GM12878 (cell line): Measurements from ENCODE around the gene FAM114A1. TPM values are rescaled to one million over a fixed set of nuclear protein-coding genes. Genes with fewer than 3 reads are reported as not detected.

ENCODE experiments used
- BCL11A ChIP-seq: IDR thresholded peaks from 2 replicates; pipeline ENCODE4 v1.6.1; 2011; ENCODE audit warnings: low read depth, low read length
- CHD2 ChIP-seq: IDR thresholded peaks from 2 replicates; pipeline ENCODE4 v1.6.1; 2011; ENCODE audit warnings: low read depth, low read length, improper control_type of control experiment, borderline replicate concordance
- CREB1 ChIP-seq: IDR thresholded peaks from 2 replicates; pipeline ENCODE4 v1.6.1; 2012; ENCODE audit warnings: low read depth, mild to moderate bottlenecking, inconsistent platforms
- EGR1 ChIP-seq, 2 experiments: IDR thresholded peaks; 1 replicate in 1 of 2; 2 replicates in 1 of 2; pipeline ENCODE4 v1.6.1; 2011 to 2012; ENCODE audit warnings: low read depth in 2 of 2, low read length in 2 of 2, borderline replicate concordance in 1 of 2, mild to moderate bottlenecking in 1 of 2, moderate library complexity in 1 of 2
- FOXM1 ChIP-seq: IDR thresholded peaks from 2 replicates; pipeline ENCODE4 v1.6.1; 2012; ENCODE audit warnings: low read depth, mild to moderate bottlenecking, inconsistent platforms, low read length, moderate library complexity
- GATAD2B ChIP-seq: fragments of 450-650 bp; conservative IDR thresholded peaks from 2 replicates; pipeline ENCODE4 v1.6.1; 2017; ENCODE audit warnings: low read depth, mild to moderate bottlenecking, moderate library complexity
- IRF5 ChIP-seq: fragments of 450-650 bp; IDR thresholded peaks from 2 replicates; pipeline ENCODE4 v1.6.1; 2017; ENCODE audit warnings: borderline replicate concordance
- MEF2B ChIP-seq: fragments of 450-650 bp; IDR thresholded peaks from 2 replicates; pipeline ENCODE4 v1.6.1; 2018; ENCODE audit warnings: mild to moderate bottlenecking, moderate library complexity; ENCODE audit not compliant: partially characterized antibody, poor library complexity, severe bottlenecking
- MLLT1 ChIP-seq: fragments of 450-650 bp; IDR thresholded peaks from 2 replicates; pipeline ENCODE4 v1.6.1; 2016; ENCODE audit warnings: mild to moderate bottlenecking
- MTA3 ChIP-seq: IDR thresholded peaks from 2 replicates; pipeline ENCODE4 v1.6.1; 2012; ENCODE audit warnings: low read length, inconsistent platforms, borderline replicate concordance
- NFYA ChIP-seq: IDR thresholded peaks from 2 replicates; pipeline ENCODE4 v1.6.1; 2011; ENCODE audit warnings: low read depth, mild to moderate bottlenecking, low read length, improper control_type of control experiment, borderline replicate concordance
- NR2F1 ChIP-seq: fragments of 450-650 bp; conservative IDR thresholded peaks from 2 replicates; pipeline ENCODE4 v1.6.1; 2017; ENCODE audit warnings: mild to moderate bottlenecking
- PAX5 ChIP-seq: IDR thresholded peaks from 2 replicates; pipeline ENCODE4 v1.6.1; 2011; ENCODE audit warnings: low read depth, low read length, borderline replicate concordance
- POLR2A ChIP-seq: IDR thresholded peaks from 2 replicates; pipeline ENCODE4 v1.6.1; 2011; ENCODE audit warnings: low read depth, mild to moderate bottlenecking, low read length
- POLR2AphosphoS2 ChIP-seq: IDR thresholded peaks from 2 replicates; pipeline ENCODE4 v1.6.1; 2011; ENCODE audit warnings: low read depth, mild to moderate bottlenecking, low read length, improper control_type of control experiment, moderate library complexity
- SIX5 ChIP-seq: IDR thresholded peaks from 2 replicates; pipeline ENCODE4 v1.6.1; 2011; ENCODE audit warnings: mild to moderate bottlenecking, low read depth, low read length, moderate library complexity; ENCODE audit not compliant: severe bottlenecking
- SMAD5 ChIP-seq: IDR thresholded peaks from 2 replicates; pipeline ENCODE4 v1.6.1; 2016; ENCODE audit warnings: antibody characterized with exemption, low read depth
- SP1 ChIP-seq: IDR thresholded peaks from one replicate; pipeline ENCODE4 v1.6.1; 2011; ENCODE audit warnings: low read depth, low read length
- SUPT20H ChIP-seq: IDR thresholded peaks from 2 replicates; pipeline ENCODE4 v1.6.1; 2011; ENCODE audit warnings: low read depth, mild to moderate bottlenecking, low read length, moderate library complexity, borderline replicate concordance; ENCODE audit not compliant: control insufficient read depth
- SUZ12 ChIP-seq: fragments of 200-600 bp; sonication (generic); IDR thresholded peaks from one replicate; pipeline ENCODE4 v1.6.1; 2018; ENCODE audit warnings: antibody characterized with exemption, mild to moderate bottlenecking; ENCODE audit not compliant: unreplicated experiment
- TAF1 ChIP-seq: IDR thresholded peaks from 2 replicates; pipeline ENCODE4 v1.6.1; 2011; ENCODE audit warnings: mild to moderate bottlenecking, low read depth, low read length, borderline replicate concordance
- TCF12 ChIP-seq: IDR thresholded peaks from 2 replicates; pipeline ENCODE4 v1.6.1; 2011; ENCODE audit warnings: low read depth, mild to moderate bottlenecking, low read length
- YY1 ChIP-seq: IDR thresholded peaks from 2 replicates; pipeline ENCODE4 v1.6.1; 2011; ENCODE audit warnings: low read depth, mild to moderate bottlenecking, low read length
- ZBED1 ChIP-seq: IDR thresholded peaks from 2 replicates; pipeline ENCODE4 v1.6.1; 2016; ENCODE audit warnings: borderline replicate concordance
- ZNF384 ChIP-seq: IDR thresholded peaks from 2 replicates; pipeline ENCODE4 v1.6.1; 2012; ENCODE audit warnings: low read depth, mild to moderate bottlenecking, low read length, improper control_type of control experiment, borderline replicate concordance
- ZSCAN29 ChIP-seq: fragments of 450-650 bp; IDR thresholded peaks from 2 replicates; pipeline ENCODE4 v1.6.1; 2017; ENCODE audit warnings: mild to moderate bottlenecking, moderate library complexity
- polyA plus RNA-seq, 11 experiments: library from polyadenylated mRNA; depleted of rRNA in 4 of 11; unstranded in 6 of 11; stranded (reverse) in 5 of 11; fragments of >200 nt; fragmentation: Nextera tagmentation in 4 of 11; fragmentation: Illumina TruSeq in 1 of 11; extraction: Ambion mirVana in 4 of 11; extraction: Trizol in 1 of 11; gene quantifications; 1 replicate in 1 of 11; 2 replicates in 10 of 11; pipeline versions ENCODE4 v1.2.1 to v1.2.3, GENCODE V29; 2011 to 2016; ENCODE audit warnings: inconsistent platforms in 2 of 11, missing spikeins in 2 of 11, low read depth in 1 of 11
- total RNA-seq, 4 experiments: library from RNA; depleted of rRNA in 3 of 4; stranded (reverse); fragments of >200 nt in 3 of 4; fragmentation: Illumina TruSeq in 1 of 4; extraction: Trizol in 1 of 4; gene quantifications; 2 replicates each; pipeline versions ENCODE4 v1.2.1 to v1.2.3, GENCODE V29; 2013 to 2021
- TF ChIP-seq, protein P1 (sequence below): fragments of 450-650 bp; IDR thresholded peaks from 2 replicates; pipeline ENCODE4 v1.6.1; 2014; ENCODE audit warnings: mild to moderate bottlenecking

FAM114A1 gene
- total and polyA plus RNA-seq, 10 of the 15 experiments (the other 5 are each of a cell fraction or from before 2014, with no cell fraction given) = 1.3 to 6.2 (median 3.9) TPM

GRCh38 chr4:38857354-38858096 is 10.1 kb upstream of the FAM114A1 start (continued):
- TF ChIP-seq TCF12 = no peak
- TF ChIP-seq CREB1 = no peak; the same call in 1 of the 2 replicates
- peak; percentile 29; the same call in 1 of the 2 replicates for TF ChIP-seq PAX5
- no peak for TF ChIP-seq NFYA
- peak; percentile 67 for TF ChIP-seq POLR2A
- TF ChIP-seq SUZ12 = no peak
- TF ChIP-seq EGR1 (IDR thresholded peaks at IDR 0.05; ENCODE audit: borderline replicate concordance in 1 of 2, low read depth in 2 of 2, low read length in 2 of 2) = no peak; a peak in 1 of 3 replicates
- TF ChIP-seq ZBED1 = no peak
- TF ChIP-seq, protein P1, sequence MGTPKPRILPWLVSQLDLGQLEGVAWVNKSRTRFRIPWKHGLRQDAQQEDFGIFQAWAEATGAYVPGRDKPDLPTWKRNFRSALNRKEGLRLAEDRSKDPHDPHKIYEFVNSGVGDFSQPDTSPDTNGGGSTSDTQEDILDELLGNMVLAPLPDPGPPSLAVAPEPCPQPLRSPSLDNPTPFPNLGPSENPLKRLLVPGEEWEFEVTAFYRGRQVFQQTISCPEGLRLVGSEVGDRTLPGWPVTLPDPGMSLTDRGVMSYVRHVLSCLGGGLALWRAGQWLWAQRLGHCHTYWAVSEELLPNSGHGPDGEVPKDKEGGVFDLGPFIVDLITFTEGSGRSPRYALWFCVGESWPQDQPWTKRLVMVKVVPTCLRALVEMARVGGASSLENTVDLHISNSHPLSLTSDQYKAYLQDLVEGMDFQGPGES = no peak
- TF ChIP-seq YY1 = 0 out of 2 replicates have a peak, but pooled peaks have one; percentile 24
- peak; percentile 28 for TF ChIP-seq MEF2B
- 0 out of 2 replicates have a peak, but pooled peaks have one; percentile 28 for TF ChIP-seq TAF1
- peak; percentile 81 for TF ChIP-seq BCL11A
- TF ChIP-seq ZNF384 = peak; percentile 65; the same call in 1 of the 2 replicates
- TF ChIP-seq POLR2AphosphoS2 = no peak
- TF ChIP-seq IRF5 = no peak
- TF ChIP-seq FOXM1 = peak; percentile 87
- TF ChIP-seq SMAD5 = peak; percentile 69
- TF ChIP-seq CHD2 = no peak
- no peak for TF ChIP-seq ZSCAN29
- TF ChIP-seq GATAD2B = 0 out of 2 replicates have a peak, but pooled peaks have one; percentile 58
- TF ChIP-seq NR2F1 = no peak
- no peak for TF ChIP-seq SUPT20H
- TF ChIP-seq MLLT1 = no peak
- TF ChIP-seq SIX5 = no peak
- TF ChIP-seq MTA3 = peak; percentile 74; the same call in 1 of the 2 replicates
- TF ChIP-seq SP1 = no peak
